ENCODE measurements around the gene B3GALT5. TPM values are rescaled to one million over a fixed set of nuclear protein-coding genes. Genes with fewer than 3 reads are reported as not detected.

B3GALT5 gene
- total and polyA plus RNA-seq, 7 donors: 0.36 to 33.7 (median 1.4) TPM

DNA sequence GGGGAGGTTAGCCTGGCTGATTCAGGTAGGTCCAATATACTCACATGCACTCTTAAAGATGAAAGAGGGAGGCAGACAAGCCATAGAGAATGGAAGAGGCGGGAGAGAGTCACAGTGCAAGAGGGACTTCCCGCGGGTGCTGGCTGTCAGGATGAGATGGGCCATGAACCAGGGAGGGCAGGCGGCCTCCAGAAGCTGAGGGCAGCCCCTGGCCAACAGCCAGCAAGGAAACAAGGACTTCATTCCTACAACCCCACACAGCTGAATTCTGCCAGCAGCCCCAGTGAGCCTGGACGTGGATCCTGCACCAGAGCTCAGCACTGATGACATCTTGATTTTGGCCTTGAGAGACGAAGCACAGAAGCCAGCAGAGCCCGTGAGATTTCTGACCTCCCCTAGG is 15.1 kb upstream of the B3GALT5 start:
- Histone ChIP-seq H3K9me3 (no peaks in the 10 kb centered on the region), H3K27me3 (no peaks in the 10 kb centered on the region), H3K27ac (no peak overlapping the region), H3K4me1 (peaks cover 0 to 14% (median 0%) of the 10 kb centered on the region in 4 donors), H3K4me3 (no peak overlapping the region), H3K36me3 (no peaks in the 10 kb centered on the region)
- intact Hi-C loops (cut with DNase I): no loop called here
- TF ChIP-seq POLR2AphosphoS5 (IDR thresholded peaks at IDR 0.05) (no peak), EP300 (IDR thresholded peaks at IDR 0.05) (no peak), POLR2A (IDR thresholded peaks at IDR 0.05) (no peak)
- TF ChIP-seq, protein P1, sequence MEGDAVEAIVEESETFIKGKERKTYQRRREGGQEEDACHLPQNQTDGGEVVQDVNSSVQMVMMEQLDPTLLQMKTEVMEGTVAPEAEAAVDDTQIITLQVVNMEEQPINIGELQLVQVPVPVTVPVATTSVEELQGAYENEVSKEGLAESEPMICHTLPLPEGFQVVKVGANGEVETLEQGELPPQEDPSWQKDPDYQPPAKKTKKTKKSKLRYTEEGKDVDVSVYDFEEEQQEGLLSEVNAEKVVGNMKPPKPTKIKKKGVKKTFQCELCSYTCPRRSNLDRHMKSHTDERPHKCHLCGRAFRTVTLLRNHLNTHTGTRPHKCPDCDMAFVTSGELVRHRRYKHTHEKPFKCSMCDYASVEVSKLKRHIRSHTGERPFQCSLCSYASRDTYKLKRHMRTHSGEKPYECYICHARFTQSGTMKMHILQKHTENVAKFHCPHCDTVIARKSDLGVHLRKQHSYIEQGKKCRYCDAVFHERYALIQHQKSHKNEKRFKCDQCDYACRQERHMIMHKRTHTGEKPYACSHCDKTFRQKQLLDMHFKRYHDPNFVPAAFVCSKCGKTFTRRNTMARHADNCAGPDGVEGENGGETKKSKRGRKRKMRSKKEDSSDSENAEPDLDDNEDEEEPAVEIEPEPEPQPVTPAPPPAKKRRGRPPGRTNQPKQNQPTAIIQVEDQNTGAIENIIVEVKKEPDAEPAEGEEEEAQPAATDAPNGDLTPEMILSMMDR (IDR thresholded peaks at IDR 0.05): no peak
- DNase-seq: no peak
- 78 to 80% methylated on average over 7 of the region's 7 CpGs for WGBS, 2 donors

DNA sequence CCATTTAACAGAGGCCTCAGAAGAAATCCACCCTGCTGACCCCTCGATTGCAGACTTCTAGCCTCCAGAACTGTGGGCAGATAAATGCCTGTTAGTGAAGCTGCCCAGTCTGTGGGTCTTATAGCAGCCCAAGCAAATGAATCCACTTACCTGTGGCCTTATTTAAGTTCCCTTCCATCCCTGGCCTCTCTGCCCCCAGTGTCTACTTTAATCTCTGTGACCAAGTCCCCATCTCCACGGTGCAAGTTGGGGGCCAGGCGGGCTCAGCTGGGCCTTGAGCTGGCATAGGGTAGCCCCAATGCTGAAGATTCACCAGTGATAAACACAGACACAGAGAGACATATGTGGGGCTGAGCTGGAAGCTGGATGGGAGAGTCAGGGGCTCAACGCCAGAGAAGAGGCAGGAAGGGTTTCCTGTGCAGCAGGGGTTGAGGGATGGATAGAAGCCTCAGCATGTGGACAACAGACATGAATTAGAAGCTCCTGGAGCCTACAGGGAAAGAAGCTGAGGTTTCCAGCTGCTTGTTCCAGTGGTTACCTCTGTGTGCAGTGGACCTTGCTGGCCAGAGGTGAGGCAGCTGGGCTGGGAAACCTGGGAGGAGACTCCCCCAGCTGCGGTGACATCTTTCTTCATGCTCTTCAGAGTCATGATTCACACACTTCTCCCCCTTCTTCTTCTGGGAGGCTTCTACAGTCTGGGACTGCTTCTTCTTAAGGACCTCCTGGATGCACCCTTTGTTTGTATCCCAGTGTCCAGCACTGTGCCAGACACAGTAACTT is 13.4 kb upstream of the B3GALT5 start:
- Histone ChIP-seq H3K27ac (no peak overlapping the region), H3K4me3 (no peak overlapping the region), H3K9me3 (no peaks in the 10 kb centered on the region), H3K36me3 (no peaks in the 10 kb centered on the region), H3K27me3 (no peaks in the 10 kb centered on the region), H3K4me1 (peaks cover 0 to 11% (median 0%) of the 10 kb centered on the region in 4 donors)
- intact Hi-C loops (cut with DNase I): no loop called here
- TF ChIP-seq POLR2AphosphoS5 (IDR thresholded peaks at IDR 0.05): no peak
- TF ChIP-seq, protein P1 (IDR thresholded peaks at IDR 0.05): no peak
- WGBS, 2 donors: 92 to 95% methylated on average over 5 of the region's 5 CpGs
- no peak for DNase-seq

DNA sequence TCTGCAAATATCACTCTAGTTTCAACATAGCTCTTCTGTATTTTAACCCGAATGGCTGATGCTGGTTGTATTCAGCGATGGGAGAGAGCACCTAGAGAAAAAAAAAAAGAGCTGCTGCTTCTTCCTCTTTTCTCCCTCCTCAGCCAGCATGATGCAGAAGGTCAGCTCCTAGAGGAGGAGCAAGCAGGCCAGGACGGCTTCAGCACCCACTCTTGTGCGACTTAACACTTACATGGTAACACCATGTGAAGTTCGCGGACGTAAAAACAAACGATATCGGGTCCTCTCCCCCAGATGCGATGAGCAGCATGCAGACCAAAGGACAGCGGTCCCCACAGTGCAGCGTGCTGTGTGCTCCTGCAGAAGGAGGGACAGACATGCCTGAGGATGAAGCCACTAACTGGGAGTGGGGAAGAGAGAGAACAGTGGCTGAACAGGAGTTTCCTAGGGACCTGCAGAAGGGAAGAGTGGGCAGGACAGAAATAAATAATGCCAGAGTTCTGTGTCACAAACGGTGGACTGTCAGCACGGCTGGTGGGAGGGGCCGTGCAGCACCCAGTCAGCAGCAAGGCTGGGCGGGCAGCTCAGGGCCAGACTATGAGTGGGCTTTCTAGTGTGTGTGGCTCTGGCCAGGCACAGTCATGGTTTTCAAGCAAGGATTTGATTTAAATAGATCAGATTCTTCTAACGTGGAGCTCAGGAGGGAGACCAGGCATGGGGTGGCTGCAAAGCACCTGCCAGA is 11.4 kb upstream of the B3GALT5 start:
- Histone ChIP-seq H3K27ac (no peak overlapping the region), H3K27me3 (no peaks in the 10 kb centered on the region), H3K36me3 (no peaks in the 10 kb centered on the region), H3K9me3 (no peaks in the 10 kb centered on the region), H3K4me1 (peaks cover 0 to 8% (median 0%) of the 10 kb centered on the region in 4 donors), H3K4me3 (no peak overlapping the region)
- 68 to 80% methylated on average over 17 of the region's 17 CpGs for WGBS, 2 donors
- TF ChIP-seq POLR2A (IDR thresholded peaks at IDR 0.05) (no peak), EP300 (IDR thresholded peaks at IDR 0.05) (no peak), POLR2AphosphoS5 (IDR thresholded peaks at IDR 0.05) (no peak)
- TF ChIP-seq, protein P1 (IDR thresholded peaks at IDR 0.05): no peak
- no peak for DNase-seq
- intact Hi-C loops (cut with DNase I): no loop called here

DNA sequence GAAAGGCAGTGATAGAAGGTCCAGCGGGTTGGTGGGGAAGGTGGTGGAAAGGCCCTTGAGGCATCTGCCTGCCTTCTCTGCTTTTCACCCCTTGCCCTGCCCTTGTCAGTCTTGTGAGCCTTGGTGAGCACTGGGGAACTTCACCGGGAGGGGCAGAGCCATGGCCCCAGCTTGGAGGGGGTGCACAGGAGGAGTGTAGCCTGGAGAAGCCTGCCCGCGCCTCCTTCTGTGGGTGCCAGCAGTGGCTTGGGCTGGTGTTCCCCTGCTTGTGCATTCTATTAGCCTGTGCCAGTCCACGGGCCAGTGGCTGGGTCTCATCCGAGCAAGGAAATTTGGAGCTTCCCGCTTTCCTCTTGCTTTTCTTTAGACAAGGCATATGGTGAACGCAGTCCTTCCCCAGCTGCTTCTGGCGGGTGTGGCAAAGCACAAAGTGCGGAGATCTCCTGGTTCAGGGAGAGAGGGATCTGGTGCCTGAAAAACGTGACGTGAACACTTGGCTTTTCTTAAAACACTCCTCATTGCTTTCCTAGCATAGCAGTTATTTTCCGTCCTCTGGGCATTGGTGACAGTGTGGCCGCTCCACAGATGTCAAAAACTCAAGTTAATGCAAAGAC is 10.6 kb upstream of the B3GALT5 start:
- intact Hi-C loops (cut with DNase I): no loop called here
- Histone ChIP-seq H3K27ac (no peak overlapping the region), H3K36me3 (no peaks in the 10 kb centered on the region), H3K4me1 (peaks cover 0 to 8% (median 0%) of the 10 kb centered on the region in 4 donors), H3K4me3 (no peak overlapping the region), H3K27me3 (no peaks in the 10 kb centered on the region), H3K9me3 (no peaks in the 10 kb centered on the region)
- TF ChIP-seq POLR2A (IDR thresholded peaks at IDR 0.05): no peak
- TF ChIP-seq, protein P1 (IDR thresholded peaks at IDR 0.05): no peak
- no peak for DNase-seq
- WGBS, 2 donors: 83 to 88% methylated on average over 14 of the region's 14 CpGs
